DMS 273 (cell line): ENCODE measurements around the gene ARPC1A.
"Not testable (repeated sequence)": the region's sequence is repeated elsewhere in the genome, so short reads cannot be mapped to it uniquely, and the experiment has no call there.

Experiments used
- DNase-seq: peaks from one replicate; lab custom pipeline; 2025; ENCODE audit not compliant: unreplicated experiment; lab: John Stamatoyannopoulos, UW

ARPC1A gene

DNA sequence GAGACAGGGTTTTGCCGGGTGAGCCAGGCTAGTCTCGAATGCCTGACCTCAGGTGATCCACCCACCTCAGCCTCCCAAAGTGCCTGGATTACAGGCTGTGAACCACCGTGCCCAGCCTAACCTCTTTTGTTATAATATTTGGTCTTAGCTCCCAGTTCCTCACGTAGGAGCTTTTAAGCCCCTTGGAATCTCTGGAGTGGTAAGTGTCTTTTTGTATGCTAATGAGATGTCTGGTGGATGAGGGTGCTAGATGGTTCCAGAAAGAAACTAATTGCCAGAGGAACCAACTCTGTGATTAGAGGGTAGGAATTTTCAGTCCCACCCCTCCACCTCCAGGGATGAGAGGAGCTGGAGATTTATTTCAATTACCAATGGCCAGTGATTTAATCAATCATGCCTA is 5.3 kb upstream of the ARPC1A start:
- no peak for DNase-seq

DNA sequence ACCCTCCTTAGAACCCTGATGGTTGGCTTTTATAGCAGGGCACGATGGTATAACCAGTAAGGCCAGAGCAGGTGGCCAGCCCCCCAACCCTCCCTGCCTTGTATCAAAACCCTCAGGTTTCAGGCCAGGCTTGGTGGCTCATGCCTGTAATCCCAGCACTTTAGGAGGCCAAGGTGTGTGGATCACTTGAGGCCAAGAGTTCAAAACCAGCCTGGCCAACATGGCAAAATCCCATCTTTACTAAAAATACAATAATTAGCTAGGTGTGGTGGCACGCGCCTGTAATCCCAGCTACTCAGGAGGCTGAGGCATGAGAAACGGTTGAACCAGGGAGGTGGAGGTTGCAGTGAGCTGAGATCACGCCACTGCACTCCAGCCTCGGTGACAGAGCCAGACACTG is 3.0 kb upstream of the ARPC1A start:
- DNase-seq = not testable (repeated sequence)

DNA sequence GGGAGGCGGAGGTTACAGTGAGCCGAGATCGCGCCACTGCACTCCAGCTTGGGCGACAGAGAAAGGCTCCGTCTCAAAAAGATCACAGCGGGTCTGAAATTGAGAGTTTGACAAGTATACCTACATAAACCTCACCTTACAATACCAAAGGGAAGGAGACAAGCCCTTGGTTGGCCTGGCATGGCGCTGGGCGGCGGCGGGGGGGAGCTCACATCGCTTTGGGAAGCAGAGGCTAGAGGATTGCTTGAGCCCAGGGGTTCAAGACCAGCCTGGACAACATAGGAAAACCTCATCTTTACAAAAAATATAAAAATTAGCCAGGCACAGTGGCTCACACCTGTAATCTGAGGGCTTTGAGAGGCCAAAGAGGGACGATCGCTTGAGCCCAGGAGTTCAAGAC is 1.1 kb upstream of the ARPC1A start:
- DNase-seq = no peak

DNA sequence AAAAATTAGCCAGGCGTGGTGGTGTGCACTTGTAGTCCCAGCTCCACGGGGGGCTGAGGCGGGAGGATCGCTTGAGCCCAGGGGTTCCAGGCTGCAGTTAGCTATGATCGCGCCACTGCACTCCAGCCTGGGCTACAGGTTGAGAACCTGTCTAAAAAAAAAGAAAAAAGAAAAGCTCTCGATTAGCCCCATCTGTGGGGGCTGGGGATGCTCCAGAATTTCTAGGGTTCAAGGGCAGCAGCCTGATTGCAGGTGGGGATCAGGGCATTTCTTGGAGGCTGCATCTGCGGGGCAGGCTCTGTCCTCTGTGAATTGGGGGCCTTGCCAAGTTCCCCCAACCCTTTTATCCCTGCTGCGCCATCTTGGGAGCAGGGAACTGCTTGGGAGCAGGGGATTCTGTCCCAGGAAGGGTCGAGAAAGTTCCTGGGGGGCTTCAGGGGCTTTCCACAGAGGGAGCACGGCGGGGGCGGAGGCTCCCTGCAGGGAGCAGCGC is 651 bp upstream of the ARPC1A start:
- DNase-seq = peak; percentile 56

DNA sequence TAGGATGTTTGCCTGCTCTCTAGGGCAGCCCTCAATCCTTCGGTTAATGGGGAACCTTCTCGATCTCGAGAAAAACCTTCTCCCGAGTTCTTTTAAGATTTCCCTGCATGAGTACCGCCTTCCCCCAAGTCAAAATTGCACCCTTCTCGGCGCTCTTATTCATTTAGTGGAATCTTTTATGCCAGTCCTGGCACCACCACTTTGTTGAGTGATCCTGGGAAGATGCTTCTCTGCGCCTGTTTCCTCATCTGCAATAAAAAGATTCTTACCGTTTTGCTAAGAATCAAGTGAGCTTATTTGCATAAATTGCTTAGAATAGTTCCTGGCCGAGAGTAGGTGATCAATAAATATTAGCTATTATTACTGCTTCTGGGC is 697 bp downstream of the ARPC1A start:
- DNase-seq = peak; percentile 53

DNA sequence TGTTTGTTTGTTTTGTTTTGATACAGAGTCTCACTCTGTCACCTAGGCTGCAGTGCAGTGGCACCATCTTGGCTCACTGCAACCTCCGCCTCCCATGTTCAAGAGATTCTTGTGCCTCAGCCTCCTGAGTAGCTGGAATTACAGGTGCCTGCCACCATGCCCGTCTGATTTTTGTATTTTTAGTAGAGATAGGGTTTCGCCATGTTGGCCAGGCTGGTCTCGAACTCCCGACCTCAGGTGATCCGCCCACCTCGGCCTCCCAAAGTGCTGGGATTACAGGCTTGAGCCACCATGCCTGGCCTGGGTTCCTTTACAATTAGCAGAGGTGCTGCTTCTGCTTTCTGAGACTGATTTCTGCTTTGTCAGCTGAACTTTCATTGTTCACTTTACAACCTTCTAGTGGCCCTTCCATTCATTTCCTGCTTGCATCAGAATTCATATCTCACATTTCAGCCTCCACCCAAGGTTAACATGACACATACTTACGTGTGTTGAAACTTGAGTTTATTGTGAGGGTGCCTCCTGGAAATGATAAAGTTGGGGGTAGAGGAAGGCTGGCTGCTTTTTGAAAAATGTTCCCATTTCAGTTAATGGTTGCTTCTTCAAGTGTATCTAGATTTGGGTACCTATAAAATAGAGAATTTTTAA is 4.7 kb downstream of the ARPC1A start:
- DNase-seq = not testable (repeated sequence)

DNA sequence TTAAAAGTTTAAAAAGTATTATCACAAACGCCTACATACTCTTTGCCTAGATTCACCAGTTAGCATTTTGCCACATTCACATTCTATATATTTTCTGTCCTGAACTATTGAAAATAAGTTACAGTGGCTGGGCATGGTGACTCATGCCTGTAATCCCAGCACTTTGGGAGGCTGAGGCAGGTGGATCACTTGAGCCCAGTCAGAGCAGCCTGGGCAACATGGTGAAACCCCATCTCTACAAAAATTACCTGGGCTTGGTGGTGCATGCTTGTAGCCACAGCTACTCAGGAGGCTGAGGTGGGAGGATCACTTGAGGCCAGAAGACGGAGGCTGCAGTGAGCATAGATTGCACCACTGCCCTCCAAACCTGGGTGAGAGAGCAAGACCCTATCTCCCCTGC is 5.3 kb downstream of the ARPC1A start:
- no peak for DNase-seq

DNA sequence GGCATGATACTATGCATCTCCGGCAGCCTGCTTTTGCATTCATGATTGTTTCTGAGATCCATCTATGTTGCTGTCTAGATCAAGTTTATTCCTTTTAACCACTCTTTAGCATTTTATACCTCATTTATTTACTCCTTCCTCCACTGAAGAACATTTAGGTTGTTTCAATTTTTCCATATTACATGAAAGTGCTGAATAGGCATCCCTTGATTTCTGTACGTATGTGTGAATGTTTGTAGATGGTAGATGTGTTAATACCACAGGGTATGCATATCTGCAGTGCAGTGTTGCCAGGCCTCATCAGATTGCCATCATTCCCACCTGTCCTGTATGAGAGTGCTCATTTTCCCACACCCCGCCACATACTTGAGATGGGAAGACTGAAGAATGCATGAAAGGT is 13.9 kb downstream of the ARPC1A start:
- DNase-seq = no peak

DNA sequence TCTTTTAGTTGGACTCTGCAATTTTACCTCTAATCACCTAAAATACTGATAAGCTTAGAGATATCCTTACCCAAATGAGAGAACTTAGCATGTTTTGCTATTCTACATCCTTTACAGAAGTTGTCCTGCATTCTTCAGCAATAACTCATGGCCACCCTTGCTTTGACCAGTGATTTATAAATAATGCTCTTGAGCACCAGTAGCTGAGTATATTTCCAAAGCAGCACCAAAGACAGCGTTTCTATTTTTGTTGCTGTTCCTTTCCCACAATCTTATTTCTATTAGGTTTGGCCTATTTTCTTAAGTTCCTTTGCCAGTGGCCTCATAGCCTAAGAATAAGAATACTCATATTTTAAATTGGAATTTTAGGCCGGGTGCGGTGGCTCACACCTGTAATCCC is 15.0 kb downstream of the ARPC1A start:
- no peak for DNase-seq

DNA sequence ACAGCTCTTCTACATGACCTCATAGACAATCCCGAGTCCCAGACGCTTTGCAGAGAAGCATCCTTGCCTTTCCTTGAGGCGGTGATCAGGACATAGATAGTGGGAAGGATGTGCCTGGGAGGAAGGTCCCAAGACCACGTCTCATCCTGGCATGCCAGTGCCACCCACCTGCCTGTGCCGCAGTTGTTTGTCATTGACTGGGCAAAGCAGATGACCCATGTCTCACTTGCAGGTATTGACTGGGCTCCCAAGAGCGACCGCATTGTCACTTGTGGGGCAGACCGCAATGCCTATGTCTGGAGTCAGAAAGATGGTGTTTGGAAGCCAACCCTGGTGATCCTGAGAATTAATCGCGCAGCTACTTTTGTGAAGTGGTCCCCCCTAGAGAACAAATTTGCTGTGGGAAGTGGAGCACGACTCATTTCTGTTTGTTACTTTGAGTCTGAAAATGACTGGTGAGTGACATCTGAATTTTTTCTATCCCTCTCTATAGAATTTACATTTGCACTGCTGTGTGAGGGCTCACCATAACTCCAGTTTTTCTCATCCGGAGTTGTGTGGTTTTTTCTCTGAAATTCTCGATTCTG is 18.5 kb downstream of the ARPC1A start:
- no peak for DNase-seq

DNA sequence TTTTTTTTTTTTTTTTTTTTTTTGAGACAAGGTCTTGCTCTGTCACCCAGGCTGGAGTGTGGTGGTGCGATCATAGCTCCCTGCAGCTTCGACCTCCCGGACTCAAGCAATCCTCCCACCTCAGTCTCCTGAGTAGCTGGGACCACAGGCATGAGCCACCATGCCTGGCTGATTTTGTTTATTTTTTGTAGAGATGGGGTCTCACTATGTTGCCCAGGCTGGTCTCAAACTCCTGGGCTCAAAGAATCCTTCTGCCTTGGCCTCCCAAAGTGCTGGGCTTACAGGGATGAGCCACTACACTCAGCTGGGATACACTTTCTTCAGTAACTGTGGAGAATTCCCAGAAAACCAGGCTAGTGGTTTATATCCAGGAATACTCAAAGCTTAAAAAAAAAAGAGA is 24.9 kb downstream of the ARPC1A start:
- DNase-seq = not testable (repeated sequence)

DNA sequence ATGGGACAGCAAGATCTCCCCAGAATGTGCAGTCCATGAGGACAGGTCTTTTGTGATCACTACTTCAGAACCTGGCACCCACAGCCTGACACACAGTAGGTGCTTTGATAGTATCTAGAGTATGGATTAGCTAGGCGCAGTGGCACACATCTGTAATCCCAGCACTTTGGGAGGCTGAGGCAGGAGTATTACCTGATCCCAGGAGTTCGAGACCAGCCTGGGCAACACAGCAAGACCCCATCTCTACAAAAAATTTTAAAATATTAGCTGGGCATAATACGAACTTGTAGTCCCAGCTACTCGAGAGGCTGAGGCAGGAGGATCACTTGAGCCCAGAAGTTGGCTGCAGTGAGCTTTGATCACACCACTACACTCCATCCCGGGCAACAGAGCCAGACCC is 26.5 kb downstream of the ARPC1A start:
- no peak for DNase-seq

DNA sequence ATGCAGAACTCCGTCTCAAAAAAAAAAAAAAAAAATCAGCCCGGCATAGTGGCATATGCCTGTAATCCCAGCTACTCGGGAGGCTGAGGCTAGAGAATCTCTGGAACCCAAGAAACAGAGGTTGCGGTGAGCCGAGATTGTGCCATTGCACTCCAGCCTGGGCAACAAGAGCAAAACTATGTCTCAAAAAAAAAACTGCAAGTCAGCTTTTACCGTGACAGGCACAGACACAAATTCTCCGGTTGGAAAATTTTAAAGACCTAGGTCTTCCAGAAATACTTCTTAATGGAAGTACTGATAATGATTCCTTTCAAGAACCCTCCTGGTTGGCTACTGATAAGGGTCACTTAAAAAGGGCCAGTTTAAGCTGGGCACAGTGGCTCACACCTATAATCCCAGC is 29.4 kb downstream of the ARPC1A start:
- DNase-seq = no peak

DNA sequence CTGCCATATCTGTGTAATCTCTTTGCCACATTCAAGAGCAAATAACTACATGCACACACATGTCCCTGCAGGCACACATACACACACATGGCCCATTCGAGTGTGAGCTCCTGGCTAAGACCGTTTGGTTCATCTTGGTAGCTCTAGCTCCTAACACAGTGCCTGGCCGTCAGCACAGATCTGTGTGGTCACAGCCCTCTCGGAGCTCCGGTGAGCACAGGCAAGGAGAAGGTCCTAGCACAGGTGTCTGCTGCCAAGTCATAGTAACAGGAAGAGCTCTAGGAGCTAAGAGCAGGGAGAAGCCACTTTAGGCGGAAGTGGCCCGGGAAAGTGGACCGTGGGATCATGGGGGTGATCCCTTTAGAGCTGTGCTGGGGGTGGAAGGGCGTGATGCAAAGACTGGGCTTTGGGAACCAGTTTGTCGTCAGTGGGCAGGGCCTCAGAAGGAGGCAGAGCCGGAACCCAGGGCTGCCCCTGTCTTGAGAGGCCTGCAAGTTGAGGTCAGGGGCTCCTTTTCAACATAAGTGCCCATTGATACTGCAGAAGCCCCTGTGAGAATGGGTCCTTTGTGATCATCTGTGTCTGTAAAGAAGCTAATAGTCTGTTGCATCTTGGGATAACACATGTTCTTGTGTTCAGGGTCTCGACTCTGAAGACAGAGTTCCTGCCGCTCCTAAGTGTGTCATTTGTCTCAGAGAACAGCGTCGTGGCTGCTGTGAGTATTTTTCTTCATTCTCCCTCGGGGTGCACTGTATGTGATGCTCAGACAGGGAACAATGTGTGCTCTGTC is 32.2 kb downstream of the ARPC1A start:
- DNase-seq = no peak

DNA sequence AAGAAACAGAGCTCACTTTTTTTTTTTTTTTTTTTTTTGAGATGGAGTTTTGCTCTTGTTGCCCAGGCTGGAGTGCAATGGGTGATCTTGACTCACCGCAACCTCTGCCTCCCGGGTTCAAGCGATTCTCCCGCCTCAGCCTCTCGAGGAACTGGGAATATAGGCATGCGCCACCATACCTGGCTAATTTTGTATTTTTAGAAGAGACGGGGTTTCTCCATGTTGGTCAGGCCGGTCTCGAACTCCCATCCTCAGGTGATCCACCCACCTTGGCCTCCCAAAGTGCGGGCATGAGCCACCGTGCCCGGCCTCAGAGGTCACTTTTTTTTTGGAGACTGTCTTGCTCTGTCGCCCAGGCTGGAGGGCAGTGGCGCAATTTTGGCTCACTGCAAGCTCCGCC is 32.8 kb downstream of the ARPC1A start:
- DNase-seq = not testable (repeated sequence)

DNA sequence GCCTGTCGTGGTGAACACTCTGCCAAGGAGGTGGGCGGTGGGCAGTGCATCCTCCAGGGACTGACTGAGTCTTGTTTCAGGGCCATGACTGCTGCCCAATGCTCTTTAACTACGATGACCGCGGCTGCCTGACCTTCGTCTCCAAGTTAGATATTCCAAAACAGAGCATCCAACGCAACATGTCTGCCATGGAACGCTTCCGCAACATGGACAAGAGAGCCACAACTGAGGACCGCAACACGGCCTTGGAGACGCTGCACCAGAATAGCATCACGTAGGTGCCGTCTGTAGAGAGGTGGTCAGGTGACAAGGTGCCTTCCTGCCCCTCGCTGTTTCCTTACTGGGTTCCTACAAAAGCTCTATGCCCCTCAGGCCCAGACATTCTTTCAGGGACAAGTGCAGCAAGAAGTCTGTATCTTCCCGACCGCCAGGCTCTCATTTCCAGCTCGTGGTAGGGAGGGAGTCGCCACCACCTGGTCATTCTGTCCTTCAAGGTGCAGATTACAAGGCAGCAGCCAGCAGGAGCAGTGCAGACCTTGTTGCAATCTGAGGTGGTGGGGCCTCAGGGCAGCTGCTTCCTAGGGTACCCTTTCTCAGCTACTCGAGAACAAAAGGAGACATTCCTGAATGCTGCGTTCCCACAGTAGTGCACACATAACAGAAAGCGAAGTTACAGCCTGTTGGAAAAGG is 33.9 kb downstream of the ARPC1A start:
- DNase-seq = no peak

DNA sequence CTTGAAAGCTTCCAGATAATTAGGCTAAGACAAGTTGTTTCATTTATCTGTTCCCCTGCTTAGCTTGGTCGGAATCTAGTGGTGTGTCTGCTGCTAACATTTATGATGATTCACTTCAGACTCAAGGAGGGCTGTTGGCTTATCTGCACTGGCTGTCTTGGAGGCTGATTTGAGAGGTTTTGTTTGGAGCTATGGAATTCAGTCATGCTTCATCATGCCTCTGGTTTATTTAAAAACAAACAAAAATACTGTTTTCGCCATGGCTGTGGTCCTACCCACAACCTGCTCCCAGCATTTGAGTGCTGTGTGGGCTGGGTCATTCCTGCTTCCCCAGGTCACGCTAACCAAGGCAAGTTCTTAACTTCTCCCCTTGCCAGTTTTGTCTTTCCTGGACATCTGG is 37.1 kb downstream of the ARPC1A start:
- DNase-seq = no peak

DNA sequence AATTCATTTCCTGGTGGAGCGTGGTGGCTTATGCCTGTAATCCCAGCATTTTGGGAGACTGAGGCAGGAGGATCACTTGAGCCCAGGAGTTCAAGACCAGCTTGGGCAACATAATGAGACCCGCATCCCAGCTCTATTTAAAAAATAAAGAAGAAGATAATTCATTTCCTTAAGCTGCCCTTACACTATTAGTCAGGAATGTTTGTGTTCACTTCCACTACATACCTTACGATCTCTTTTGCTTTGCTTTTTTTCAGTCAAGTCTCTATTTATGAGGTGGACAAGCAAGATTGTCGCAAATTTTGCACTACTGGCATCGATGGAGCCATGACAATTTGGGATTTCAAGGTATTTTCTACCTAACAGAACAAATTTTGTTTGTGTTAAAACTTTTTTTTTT is 37.6 kb downstream of the ARPC1A start:
- DNase-seq = no peak

DNA sequence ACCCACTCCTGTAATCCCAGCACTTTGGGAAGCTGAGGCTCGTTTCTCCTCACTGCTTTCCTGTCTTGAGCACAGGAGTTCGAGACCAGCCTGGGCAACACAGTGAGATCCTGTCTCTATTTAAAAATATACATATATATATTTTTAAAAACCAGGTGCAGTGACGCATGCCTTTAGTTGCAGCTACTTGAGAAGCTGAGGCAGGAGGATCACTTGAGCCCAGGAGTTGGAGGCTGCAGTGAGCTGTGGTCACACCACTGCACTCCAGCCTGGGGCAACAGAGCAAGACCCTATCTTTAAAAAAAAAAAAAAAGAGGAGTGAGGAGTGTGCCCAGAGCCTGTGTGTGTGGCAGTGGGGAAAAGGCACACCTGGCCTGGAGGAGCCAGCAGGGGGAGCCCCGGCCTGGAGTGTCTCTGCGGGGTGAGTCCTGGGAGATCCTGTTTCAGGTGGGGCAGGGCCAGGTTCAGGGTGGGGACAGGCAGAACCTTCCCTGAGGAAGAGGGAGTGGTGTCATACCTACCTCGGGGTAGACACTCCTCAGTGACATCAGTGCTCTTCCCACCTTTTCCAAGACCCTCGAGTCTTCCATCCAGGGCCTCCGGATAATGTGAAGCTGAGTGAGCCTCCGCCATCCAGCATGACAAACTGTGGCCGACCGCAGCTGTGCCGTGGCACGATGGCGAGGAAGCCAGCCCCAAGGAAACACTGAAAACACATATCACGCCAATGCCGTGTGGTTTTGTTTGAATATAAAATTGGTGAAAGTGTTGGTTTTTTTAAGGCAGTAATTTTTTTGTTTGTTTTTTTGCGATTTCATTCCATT is 39.8 kb downstream of the ARPC1A start:
- DNase-seq = peak; percentile 53

DNA sequence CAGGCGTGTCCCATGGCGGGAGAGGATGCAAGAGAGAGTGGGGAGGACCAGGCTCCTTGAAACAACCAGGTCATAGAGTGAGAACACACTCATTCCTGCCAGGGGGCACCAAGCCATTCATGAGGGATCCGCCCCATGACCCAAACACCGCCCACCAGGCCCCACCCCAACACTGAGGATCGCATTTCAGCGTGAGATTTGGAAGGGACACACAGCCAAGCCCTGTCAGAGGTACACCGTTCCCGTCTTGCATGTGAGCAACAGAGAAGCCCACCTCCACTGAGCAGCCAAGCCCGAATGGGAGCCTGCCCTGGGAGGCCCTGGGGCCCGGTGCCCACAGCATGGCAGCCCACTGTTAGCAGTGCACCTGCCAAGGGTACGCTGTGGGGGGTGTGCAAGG is 40.9 kb downstream of the ARPC1A start:
- peak; percentile 19 for DNase-seq
